HG03460 (cell line): ENCODE measurements around the gene EIF2S2.

ENCODE experiments used
- ATAC-seq: cut with Tn5 transposase; IDR thresholded peaks from one replicate; pipeline ENCODE4 v1.9.1; 2021; ENCODE audit not compliant: unreplicated experiment

The EIF2S2 gene

GRCh38 chr20:34122274-34122980 lies 10.4 kb upstream of the EIF2S2 start:
- no peak for ATAC-seq

GRCh38 chr20:34120213-34120612 lies 8.2 kb upstream of the EIF2S2 start:
- no peak for ATAC-seq

DNA sequence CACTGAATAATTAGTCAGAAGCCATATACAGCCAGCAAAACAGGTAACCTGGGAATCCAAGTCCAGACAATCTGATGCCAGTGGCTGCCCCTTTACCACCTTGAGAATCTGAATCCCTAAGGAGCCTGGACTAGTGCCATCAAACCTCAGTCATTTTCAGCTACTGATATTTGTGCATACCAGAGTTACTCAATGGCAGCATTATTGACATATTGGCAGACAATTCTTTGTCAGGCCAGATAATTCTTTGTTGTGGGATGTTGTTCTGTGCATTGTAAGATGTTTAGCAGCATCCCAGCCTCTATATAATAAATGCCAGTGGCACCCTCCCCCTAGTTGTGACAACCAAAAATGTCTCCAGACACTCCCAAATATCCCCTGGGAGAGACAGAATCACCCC lies 3.2 kb upstream of the EIF2S2 start:
- no peak for ATAC-seq

DNA sequence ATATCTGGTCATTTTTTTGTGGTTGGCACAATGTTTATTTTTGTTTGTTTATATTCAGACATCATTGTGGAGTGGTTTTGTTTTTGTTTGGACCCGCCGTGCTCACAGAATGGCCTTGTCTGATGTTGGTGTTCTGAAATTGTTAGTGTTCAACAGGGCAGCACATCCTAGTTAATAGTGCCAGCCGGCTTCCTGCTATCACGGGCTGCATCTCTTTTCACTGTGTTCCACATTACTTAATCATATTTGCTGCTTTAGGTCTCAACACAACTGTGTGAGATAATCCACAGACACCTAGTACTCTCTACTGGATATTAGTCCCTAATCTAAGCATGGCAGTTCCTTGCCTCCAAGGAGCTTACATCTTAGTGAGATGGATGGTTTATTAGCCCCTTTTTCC lies 2.8 kb upstream of the EIF2S2 start:
- ATAC-seq, result no peak

DNA sequence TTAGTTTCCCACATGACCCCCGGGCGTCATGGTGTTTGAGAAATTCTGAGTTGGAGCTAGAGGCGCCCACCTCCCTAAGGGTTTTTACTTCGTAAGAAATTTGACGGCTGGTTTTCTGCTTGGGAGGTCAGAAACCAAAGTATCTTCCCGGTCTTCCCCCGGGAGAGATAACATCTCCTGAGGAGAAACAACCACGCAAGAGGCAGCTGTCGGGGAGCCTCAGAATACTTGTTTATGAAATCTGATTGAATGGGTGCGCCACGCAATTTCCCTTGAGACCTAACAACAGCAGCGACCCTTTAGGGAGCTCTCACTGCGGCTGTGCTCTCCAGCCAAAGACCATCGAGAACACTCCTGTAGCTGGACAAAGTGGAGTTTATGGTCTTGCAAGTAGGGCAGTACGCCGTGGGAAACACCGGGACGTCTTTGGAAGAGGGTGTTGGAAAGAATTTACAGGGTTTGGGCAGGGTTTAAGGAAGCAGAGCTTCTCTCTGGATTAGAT lies 608 bp upstream of the EIF2S2 start:
- ATAC-seq, result no peak

GRCh38 chr20:34110745-34111641 lies 1.1 kb downstream of the EIF2S2 start:
- no peak for ATAC-seq

DNA sequence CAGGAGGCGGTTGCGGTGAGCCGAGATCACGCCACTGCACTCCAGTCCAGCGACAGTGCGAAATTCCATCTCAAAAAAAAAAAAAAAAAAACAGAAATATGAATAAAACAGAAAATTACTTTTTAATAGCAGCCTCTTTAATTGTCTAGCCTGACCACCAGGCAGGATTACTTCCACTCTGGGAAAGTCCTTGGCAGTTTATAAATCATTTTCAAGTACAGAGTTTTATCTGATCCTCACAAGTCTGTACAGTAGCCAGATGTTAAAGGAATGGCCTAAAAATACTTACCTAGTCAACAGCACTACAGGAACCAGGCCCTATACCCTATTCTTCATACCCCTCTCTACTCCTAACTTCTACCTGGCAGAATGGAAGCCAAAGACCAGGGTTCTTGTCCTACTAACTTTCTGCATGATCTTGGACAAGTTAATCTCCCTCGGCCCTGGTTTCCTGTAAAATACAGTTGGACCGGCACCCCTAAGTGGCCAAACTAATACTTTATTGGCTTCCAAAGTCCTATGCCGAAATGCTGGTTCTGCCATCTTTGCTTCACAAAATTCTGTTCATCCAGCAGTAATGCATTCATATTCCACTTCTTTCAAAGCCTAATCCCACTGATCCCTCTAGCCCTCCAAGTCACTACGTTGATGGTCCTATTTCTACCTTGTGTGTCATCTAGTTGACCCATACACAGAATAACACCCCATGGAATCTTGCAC lies 1.9 kb downstream of the EIF2S2 start:
- ATAC-seq, result no peak

- no peak for ATAC-seq
Measured at GRCh38 chr20:34109442-34109841, 2.6 kb downstream of the EIF2S2 start.

- no peak for ATAC-seq
Measured at GRCh38 chr20:34108616-34109174, 3.3 kb downstream of the EIF2S2 start.

- no peak for ATAC-seq
Measured at GRCh38 chr20:34105978-34106675, 5.9 kb downstream of the EIF2S2 start.

GRCh38 chr20:34104059-34104458 lies 8.0 kb downstream of the EIF2S2 start:
- ATAC-seq, result no peak

- no peak for ATAC-seq
Measured at GRCh38 chr20:34102342-34102741, 9.7 kb downstream of the EIF2S2 start.

GRCh38 chr20:34100576-34100975 lies 11.5 kb downstream of the EIF2S2 start:
- ATAC-seq, result no peak

- ATAC-seq, result no peak
Measured at GRCh38 chr20:34099675-34100074, 12.4 kb downstream of the EIF2S2 start.

DNA sequence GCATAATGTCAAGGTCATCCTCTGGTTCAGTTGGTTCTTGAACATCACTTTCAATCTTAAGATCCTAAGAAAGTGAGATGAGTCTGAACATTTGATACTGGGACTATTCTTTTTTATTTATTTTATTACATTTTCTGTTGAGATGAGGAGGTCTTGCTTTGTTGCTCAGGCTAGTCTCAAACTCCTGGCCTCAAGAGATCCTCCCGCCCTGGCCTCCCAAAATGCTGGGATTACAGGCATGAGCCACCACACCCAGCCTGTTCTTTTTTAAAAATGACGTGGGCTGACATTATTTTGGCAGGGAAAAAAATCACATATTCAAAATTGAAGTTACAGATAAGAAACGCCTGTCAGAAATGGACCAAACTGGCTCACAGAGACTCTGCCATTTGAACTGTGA lies 13.5 kb downstream of the EIF2S2 start:
- ATAC-seq, result no peak

GRCh38 chr20:34096699-34097444 lies 15.2 kb downstream of the EIF2S2 start:
- no peak for ATAC-seq

DNA sequence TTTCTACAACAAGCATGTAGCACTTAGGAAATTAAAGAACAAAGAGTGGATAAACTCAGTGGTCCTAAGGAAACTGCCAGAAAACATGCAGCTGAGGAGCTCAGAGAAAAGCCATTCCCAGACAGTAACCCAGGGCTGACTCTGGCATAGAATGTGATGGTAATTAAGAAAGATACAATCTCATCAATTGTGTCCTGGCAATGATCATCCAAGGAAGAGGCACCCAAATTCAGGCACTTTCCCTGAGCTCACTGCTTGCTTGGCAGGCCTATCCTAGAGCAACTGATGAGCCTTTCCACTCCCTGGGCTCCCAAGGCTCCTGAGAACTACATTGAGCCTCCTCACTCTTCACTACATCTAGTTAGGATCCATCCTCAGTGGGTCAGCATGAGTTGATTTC lies 16.2 kb downstream of the EIF2S2 start:
- no peak for ATAC-seq

GRCh38 chr20:34093895-34094294 lies 18.1 kb downstream of the EIF2S2 start:
- ATAC-seq, result no peak

- no peak for ATAC-seq
Measured at GRCh38 chr20:34091637-34092200, 20.3 kb downstream of the EIF2S2 start.

GRCh38 chr20:34090645-34091044 lies 21.4 kb downstream of the EIF2S2 start:
- no peak for ATAC-seq
